ENCODE results near the gene MLXIP. TPM values are rescaled to one million over a fixed set of nuclear protein-coding genes. Genes with fewer than 3 reads are reported as not detected.

Gene MLXIP
- total and polyA plus RNA-seq, 12 donors, result 11.5 to 37.9 (median 20.9) TPM

GRCh38 chr12:122182887-122183587 lies 104.5 kb downstream of the MLXIP start, which contains the start of gene LRRC43:
Gene LRRC43 (plus strand): TSS chr12:122183123. CDS start chr12:122183145, 22 bp downstream.
- Histone ChIP-seq H3K36me3 (no peaks in the 10 kb centered on the region), H3K9me3 (no peaks in the 10 kb centered on the region), H3K4me1 (peaks cover 0 to 17% (median 0%) of the 10 kb centered on the region in 9 donors), H3K27me3 (peaks cover 0 to 20% (median 3%) of the 10 kb centered on the region in 7 donors), H3K4me3 (peak within 1 kb of the TSS; percentile 27 to 60 (median 56)), H3K27ac (no peak within 1 kb of the TSS)
- ATAC-seq (peak; percentile 44 to 82 (median 70)), DNase-seq (peak in 1 of 2 donors; percentile 34)
- TF ChIP-seq CTCF (IDR thresholded peaks at IDR 0.05), result no peak
- 3 to 5% methylated on average over 52 to 63 of the region's 63 CpGs for WGBS, 2 donors
- intact Hi-C loops (cut with DNase I), result loop anchor here in 1 of 10 donors (10.0 kb wide), 1 partner anchor 128 kb away; no protein-coding TSS in a partner anchor

GRCh38 chr12:122183588-122183940 lies 105.0 kb downstream of the MLXIP start:
- no peak for DNase-seq
- Histone ChIP-seq H3K9me3 (no peaks in the 10 kb centered on the region), H3K4me1 (peaks cover 0 to 17% (median 0%) of the 10 kb centered on the region in 9 donors), H3K27me3 (peaks cover 0 to 20% (median 3%) of the 10 kb centered on the region in 7 donors), H3K36me3 (no peaks in the 10 kb centered on the region), H3K27ac (no peak overlapping the region), H3K4me3 (peak overlapping the region in 9 of 10 donors; percentile 27 to 60 (median 57))
- 78 to 91% methylated on average over 10 of the region's 10 CpGs for WGBS, 2 donors
- intact Hi-C loops (cut with DNase I), result loop anchor here in 1 of 10 donors (10.0 kb wide), 1 partner anchor 129 kb away; no protein-coding TSS in a partner anchor
- no peak for TF ChIP-seq CTCF (IDR thresholded peaks at IDR 0.05)
- peak in 2 of 8 donors; percentile 9 to 13 for ATAC-seq

GRCh38 chr12:122184517-122184916 lies 106.0 kb downstream of the MLXIP start:
- no peak overlapping the region for H3K4me3 ChIP-seq
- H3K27me3 ChIP-seq, result peaks cover 0 to 20% (median 3%) of the 10 kb centered on the region in 7 donors
- no peaks in the 10 kb centered on the region for H3K9me3 ChIP-seq
- H3K4me1 ChIP-seq, result peaks cover 0 to 17% (median 0%) of the 10 kb centered on the region in 9 donors
- no peak overlapping the region for H3K27ac ChIP-seq
- no peaks in the 10 kb centered on the region for H3K36me3 ChIP-seq
- ATAC-seq, result no peak
- WGBS, 2 donors, result 77% methylated on average over 18 of the region's 18 CpGs
- TF ChIP-seq CTCF (IDR thresholded peaks at IDR 0.05), result no peak
- no peak for DNase-seq
- intact Hi-C loops (cut with DNase I), result loop anchor here in 1 of 10 donors (10.0 kb wide), 1 partner anchor 130 kb away; no protein-coding TSS in a partner anchor

- Histone ChIP-seq H3K27ac (no peak overlapping the region), H3K9me3 (no peaks in the 10 kb centered on the region), H3K36me3 (no peaks in the 10 kb centered on the region), H3K4me1 (peaks cover 0 to 17% (median 0%) of the 10 kb centered on the region in 9 donors), H3K27me3 (peaks cover 0 to 20% (median 3%) of the 10 kb centered on the region in 7 donors), H3K4me3 (no peak overlapping the region)
- ATAC-seq (no peak), DNase-seq (no peak)
- WGBS, 2 donors, result 90 to 94% methylated on average over 7 of the region's 7 CpGs
- intact Hi-C loops (cut with DNase I), result loop anchor here in 1 of 10 donors (10.0 kb wide), 1 partner anchor 130 kb away; no protein-coding TSS in a partner anchor
- no peak for TF ChIP-seq CTCF (IDR thresholded peaks at IDR 0.05)
Observed at GRCh38 chr12:122185079-122185478, 106.5 kb downstream of the MLXIP start.

Data from heart right ventricle (tissue), 16 donors.